IPS-15b (cell line): Measurements from ENCODE around the gene GALNT9.

ENCODE experiments used
- H3K27me3 ChIP-seq: one replicate; pipeline ENCODE4 v1.6.1; 2013; ENCODE audit warnings: low read length; ENCODE audit not compliant: control insufficient read depth, insufficient read depth
- H3K36me3 ChIP-seq: one replicate; pipeline ENCODE4 v1.6.1; 2013; ENCODE audit warnings: low read length; ENCODE audit not compliant: control insufficient read depth, insufficient read depth
- H3K4me1 ChIP-seq: one replicate; pipeline ENCODE4 v1.6.1; 2013; ENCODE audit warnings: mild to moderate bottlenecking, low read length; ENCODE audit not compliant: control insufficient read depth, insufficient read depth
- H3K4me3 ChIP-seq: one replicate; pipeline ENCODE4 v1.5.1; 2013; ENCODE audit warnings: low read depth, low read length
- H3K9ac ChIP-seq: one replicate; pipeline ENCODE4 v1.6.1; 2013; ENCODE audit warnings: low read depth, mild to moderate bottlenecking, low read length
- H3K9me3 ChIP-seq: one replicate; pipeline ENCODE4 v1.6.1; 2013; ENCODE audit warnings: mild to moderate bottlenecking, low read length; ENCODE audit not compliant: control insufficient read depth, insufficient read depth

Gene GALNT9

DNA sequence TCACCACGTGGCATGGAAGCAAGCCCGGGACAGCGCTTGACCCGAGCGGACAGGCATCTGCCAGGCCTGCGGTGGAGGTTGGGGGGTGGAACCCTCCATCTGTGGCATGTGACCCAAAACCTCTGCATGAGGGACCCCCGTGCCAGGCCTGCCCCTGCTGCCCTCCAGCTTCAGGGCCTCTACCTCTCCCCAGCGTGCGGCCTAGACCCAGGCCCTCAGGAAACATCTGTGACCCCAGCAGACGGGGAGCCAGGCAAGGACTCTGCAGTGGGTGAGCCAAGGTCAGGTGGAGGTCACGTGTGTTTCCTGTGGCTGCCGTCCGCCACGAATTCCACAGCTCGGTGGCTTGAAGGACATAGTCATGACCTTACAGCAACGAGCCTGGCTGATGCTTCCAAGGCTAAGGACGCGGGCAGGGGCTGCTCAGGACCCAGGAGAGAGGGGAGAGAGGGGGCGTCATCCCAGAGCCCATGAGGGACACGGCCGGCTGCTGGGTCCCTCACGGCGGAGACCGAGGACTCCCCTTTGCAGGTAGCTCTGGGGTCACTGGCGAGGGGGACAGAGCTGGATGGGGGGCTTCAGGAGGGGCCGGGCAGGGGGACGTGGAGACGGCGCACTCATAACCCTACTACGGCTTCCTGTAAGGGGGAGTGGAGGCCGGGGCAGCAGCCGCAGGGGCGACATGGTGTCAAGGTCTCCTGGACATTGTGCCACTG is 91.5 kb downstream of the GALNT9 start:
- peaks cover 7% of the 10 kb centered on the region for H3K27me3 ChIP-seq
- no peak overlapping the region for H3K4me3 ChIP-seq
- no peaks in the 10 kb centered on the region for H3K9me3 ChIP-seq
- H3K4me1 ChIP-seq = no peaks in the 10 kb centered on the region
- no peaks in the 10 kb centered on the region for H3K36me3 ChIP-seq
- H3K9ac ChIP-seq = no peak overlapping the region

GRCh38 chr12:132236930-132237771 is 92.2 kb downstream of the GALNT9 start:
- Histone ChIP-seq H3K4me1 (no peaks in the 10 kb centered on the region), H3K9ac (no peak overlapping the region), H3K9me3 (no peaks in the 10 kb centered on the region), H3K27me3 (peaks cover 7% of the 10 kb centered on the region), H3K4me3 (no peak overlapping the region), H3K36me3 (no peaks in the 10 kb centered on the region)

- peaks cover 7% of the 10 kb centered on the region for H3K27me3 ChIP-seq
- H3K9me3 ChIP-seq = no peaks in the 10 kb centered on the region
- no peaks in the 10 kb centered on the region for H3K36me3 ChIP-seq
- H3K4me1 ChIP-seq = no peaks in the 10 kb centered on the region
- H3K4me3 ChIP-seq = no peak overlapping the region
- H3K9ac ChIP-seq = no peak overlapping the region
These were observed 93.1 kb downstream of the GALNT9 start for GRCh38 chr12:132236129-132236929.

GRCh38 chr12:132235116-132235820 is 94.1 kb downstream of the GALNT9 start:
- H3K27me3 ChIP-seq = peaks cover 7% of the 10 kb centered on the region
- no peaks in the 10 kb centered on the region for H3K36me3 ChIP-seq
- H3K9me3 ChIP-seq = no peaks in the 10 kb centered on the region

GRCh38 chr12:132230381-132230780 is 99.0 kb downstream of the GALNT9 start:
- H3K4me1 ChIP-seq = no peaks in the 10 kb centered on the region
- no peaks in the 10 kb centered on the region for H3K9me3 ChIP-seq
- H3K4me3 ChIP-seq = no peak overlapping the region
- no peaks in the 10 kb centered on the region for H3K36me3 ChIP-seq
- H3K27me3 ChIP-seq = no peaks in the 10 kb centered on the region
- H3K9ac ChIP-seq = no peak overlapping the region

More at GRCh38 chr12:132235116-132235820, 94.1 kb downstream of the GALNT9 start:
- H3K9ac ChIP-seq = no peak overlapping the region
- no peak overlapping the region for H3K4me3 ChIP-seq
- H3K4me1 ChIP-seq = no peaks in the 10 kb centered on the region

- Histone ChIP-seq H3K9me3 (no peaks in the 10 kb centered on the region), H3K27me3 (no peaks in the 10 kb centered on the region), H3K36me3 (no peaks in the 10 kb centered on the region), H3K4me1 (no peaks in the 10 kb centered on the region), H3K4me3 (no peak overlapping the region), H3K9ac (no peak overlapping the region)
These were observed 99.5 kb downstream of the GALNT9 start for GRCh38 chr12:132229926-132230325.

GRCh38 chr12:132229193-132229760 is 100.1 kb downstream of the GALNT9 start:
- H3K36me3 ChIP-seq = no peaks in the 10 kb centered on the region
- no peaks in the 10 kb centered on the region for H3K27me3 ChIP-seq
- H3K9me3 ChIP-seq = no peaks in the 10 kb centered on the region
- no peak overlapping the region for H3K9ac ChIP-seq
- no peaks in the 10 kb centered on the region for H3K4me1 ChIP-seq
- H3K4me3 ChIP-seq = no peak overlapping the region

GRCh38 chr12:132228476-132229192 is 100.8 kb downstream of the GALNT9 start:
- Histone ChIP-seq H3K9me3 (no peaks in the 10 kb centered on the region), H3K9ac (no peak overlapping the region), H3K36me3 (no peaks in the 10 kb centered on the region), H3K27me3 (no peaks in the 10 kb centered on the region), H3K4me1 (no peaks in the 10 kb centered on the region), H3K4me3 (no peak overlapping the region)

DNA sequence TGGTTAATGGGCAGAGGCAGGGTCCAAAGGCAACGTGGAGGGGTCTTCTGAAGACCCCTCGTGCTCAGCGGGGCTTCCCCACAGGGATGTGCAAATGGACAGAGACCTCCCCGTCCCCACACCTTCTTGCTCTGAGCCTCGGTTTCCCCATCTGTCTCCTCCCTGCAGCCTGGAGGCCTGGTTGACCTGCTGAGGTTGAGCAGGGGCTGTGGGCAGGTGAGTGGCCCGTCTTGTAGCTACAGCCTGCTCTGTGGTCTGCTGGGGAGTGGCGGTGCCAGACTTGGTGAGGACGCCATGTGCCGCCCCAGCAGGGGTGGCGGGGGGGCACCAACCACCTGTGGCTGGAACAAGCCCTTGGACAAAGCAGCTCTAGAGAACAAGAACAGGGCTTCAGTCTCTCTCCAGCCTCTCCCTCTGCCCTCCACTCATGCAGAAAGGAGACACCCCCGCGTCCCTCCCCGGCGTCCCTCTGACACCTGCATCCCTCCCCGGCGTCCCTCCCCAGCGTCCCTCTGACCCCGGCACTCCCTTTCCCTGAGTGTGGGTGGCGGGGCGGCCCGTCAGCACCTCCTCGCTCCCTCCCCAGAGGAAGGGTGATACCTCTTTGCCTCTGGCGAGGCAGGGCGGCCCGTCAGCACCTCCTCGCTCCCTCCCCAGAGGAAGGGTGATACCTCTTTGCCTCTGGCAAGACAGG is 101.5 kb downstream of the GALNT9 start:
- Histone ChIP-seq H3K36me3 (no peaks in the 10 kb centered on the region), H3K4me3 (no peak overlapping the region), H3K9ac (no peak overlapping the region), H3K9me3 (no peaks in the 10 kb centered on the region), H3K4me1 (no peaks in the 10 kb centered on the region), H3K27me3 (no peaks in the 10 kb centered on the region)

DNA sequence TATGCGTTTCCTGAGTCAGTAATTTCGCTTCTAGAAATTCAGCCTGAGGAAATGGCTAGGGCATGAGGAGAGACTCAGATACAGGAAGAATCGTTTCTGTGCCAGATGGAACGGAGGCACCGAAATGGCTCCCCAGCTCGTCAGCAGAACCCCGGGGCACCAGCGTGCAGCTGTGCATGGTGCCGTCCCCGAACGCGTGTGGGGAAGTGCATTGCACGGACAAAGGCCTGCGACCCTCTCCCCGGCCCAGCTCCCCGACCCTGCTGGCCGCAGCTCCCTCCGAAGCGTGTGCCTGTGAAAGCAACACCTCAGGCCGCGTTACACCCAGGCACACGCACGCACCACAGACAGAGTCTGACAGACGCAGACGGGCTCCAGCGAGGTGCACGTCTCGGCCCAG is 102.3 kb downstream of the GALNT9 start:
- Histone ChIP-seq H3K36me3 (no peaks in the 10 kb centered on the region), H3K9ac (no peak overlapping the region), H3K4me3 (no peak overlapping the region), H3K4me1 (no peaks in the 10 kb centered on the region), H3K9me3 (no peaks in the 10 kb centered on the region), H3K27me3 (no peaks in the 10 kb centered on the region)
